HepG2 (cell line): ENCODE data around the gene HYOU1. TPM values are rescaled to one million over a fixed set of nuclear protein-coding genes. Genes with fewer than 3 reads are reported as not detected.
A peak's percentile ranks its signal among the peaks of the same experiment; 100 is the strongest.

Source experiments
- ATF1 ChIP-seq: IDR thresholded peaks from 2 replicates; pipeline ENCODE4 v1.6.1; 2016; ENCODE audit warnings: mild to moderate bottlenecking, control low read depth
- FOSL2 ChIP-seq: sonication (generic); formaldehyde crosslinking; IDR thresholded peaks from 2 replicates; pipeline ENCODE4 v1.4.0; 2020; ENCODE audit warnings: missing genetic modification reagents
- JUNB ChIP-seq: sonication (generic); formaldehyde crosslinking; IDR thresholded peaks from 2 replicates; pipeline ENCODE4 v1.8.0; 2022; ENCODE audit warnings: missing genetic modification reagents, mild to moderate bottlenecking, borderline replicate concordance
- SAP130 ChIP-seq: IDR thresholded peaks from 2 replicates; pipeline ENCODE4 v1.6.1; 2016; ENCODE audit warnings: low read depth
- TEAD3 ChIP-seq: optimal IDR thresholded peaks from 2 replicates; pipeline ENCODE3; 2016; ENCODE audit warnings: borderline replicate concordance
- polyA plus RNA-seq, 8 experiments: library from polyadenylated mRNA; depleted of rRNA in 3 of 8; stranded (reverse) in 7 of 8; unstranded in 1 of 8; fragments of >200 nt; fragmentation: Illumina TruSeq in 4 of 8; extraction: Trizol in 4 of 8; gene quantifications; 2 replicates each; pipeline versions ENCODE4 v1.2.1 to v1.2.3, GENCODE V29; 2011 to 2016; ENCODE audit warnings: low read depth in 4 of 8, missing spikeins in 1 of 8, mixed read lengths in 1 of 8; ENCODE audit not compliant: insufficient read depth in 1 of 8
- total RNA-seq, 5 experiments: library from RNA; depleted of rRNA; stranded (reverse); fragments of >200 nt; fragmentation: Illumina TruSeq; extraction: Trizol; gene quantifications; 2 replicates each; pipeline ENCODE4 v1.2.3, GENCODE V29; 2016; ENCODE audit warnings: low read depth in 1 of 5
- TF ChIP-seq, protein P1 (sequence below): IDR thresholded peaks from 2 replicates; pipeline ENCODE4 v1.6.1; 2016
- TF ChIP-seq, protein P2 (sequence below): sonication (generic); formaldehyde crosslinking; IDR thresholded peaks from 2 replicates; pipeline ENCODE4 v1.9.0; 2021; ENCODE audit warnings: mild to moderate bottlenecking, missing genetic modification reagents

The HYOU1 gene
- total and polyA plus RNA-seq, 2 of the 13 experiments (the other 11 are each of a cell fraction or from before 2014, with no cell fraction given) = 127 to 155 TPM

DNA sequence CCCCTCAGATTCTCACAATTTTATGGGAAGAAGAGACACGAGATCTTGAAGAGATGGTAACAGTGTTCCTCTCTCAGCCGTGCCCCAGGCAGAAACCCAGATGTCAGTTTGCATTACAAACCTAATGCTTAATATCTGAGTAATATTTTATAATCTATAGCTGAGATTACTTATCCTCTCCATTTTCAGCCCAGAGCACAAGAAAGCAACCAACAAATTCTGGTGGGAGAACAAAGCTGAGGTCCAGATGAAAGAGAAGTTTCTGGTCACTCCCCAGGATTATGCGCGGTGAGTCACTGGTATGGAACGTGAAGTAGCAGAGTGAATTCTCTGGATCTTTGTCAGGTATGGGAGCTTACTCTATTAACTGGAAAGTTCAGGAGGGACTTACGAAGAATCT lies 58.2 kb downstream of the HYOU1 start (continued):
- TF ChIP-seq, protein P1, sequence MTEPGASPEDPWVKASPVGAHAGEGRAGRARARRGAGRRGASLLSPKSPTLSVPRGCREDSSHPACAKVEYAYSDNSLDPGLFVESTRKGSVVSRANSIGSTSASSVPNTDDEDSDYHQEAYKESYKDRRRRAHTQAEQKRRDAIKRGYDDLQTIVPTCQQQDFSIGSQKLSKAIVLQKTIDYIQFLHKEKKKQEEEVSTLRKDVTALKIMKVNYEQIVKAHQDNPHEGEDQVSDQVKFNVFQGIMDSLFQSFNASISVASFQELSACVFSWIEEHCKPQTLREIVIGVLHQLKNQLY (CRISPR knock-in tag) = peak; percentile 35; the same call in 1 of the 2 replicates
- TF ChIP-seq JUNB (CRISPR knock-in tag) (peak; percentile 79; the same call in 1 of the 2 replicates), FOSL2 (CRISPR knock-in tag) (peak; percentile 97), TEAD3 (CRISPR knock-in tag) (peak; percentile 93), SAP130 (CRISPR knock-in tag) (peak; percentile 60), ATF1 (CRISPR knock-in tag) (0 out of 2 replicates have a peak, but pooled peaks have one; percentile 21)
- TF ChIP-seq, protein P2, sequence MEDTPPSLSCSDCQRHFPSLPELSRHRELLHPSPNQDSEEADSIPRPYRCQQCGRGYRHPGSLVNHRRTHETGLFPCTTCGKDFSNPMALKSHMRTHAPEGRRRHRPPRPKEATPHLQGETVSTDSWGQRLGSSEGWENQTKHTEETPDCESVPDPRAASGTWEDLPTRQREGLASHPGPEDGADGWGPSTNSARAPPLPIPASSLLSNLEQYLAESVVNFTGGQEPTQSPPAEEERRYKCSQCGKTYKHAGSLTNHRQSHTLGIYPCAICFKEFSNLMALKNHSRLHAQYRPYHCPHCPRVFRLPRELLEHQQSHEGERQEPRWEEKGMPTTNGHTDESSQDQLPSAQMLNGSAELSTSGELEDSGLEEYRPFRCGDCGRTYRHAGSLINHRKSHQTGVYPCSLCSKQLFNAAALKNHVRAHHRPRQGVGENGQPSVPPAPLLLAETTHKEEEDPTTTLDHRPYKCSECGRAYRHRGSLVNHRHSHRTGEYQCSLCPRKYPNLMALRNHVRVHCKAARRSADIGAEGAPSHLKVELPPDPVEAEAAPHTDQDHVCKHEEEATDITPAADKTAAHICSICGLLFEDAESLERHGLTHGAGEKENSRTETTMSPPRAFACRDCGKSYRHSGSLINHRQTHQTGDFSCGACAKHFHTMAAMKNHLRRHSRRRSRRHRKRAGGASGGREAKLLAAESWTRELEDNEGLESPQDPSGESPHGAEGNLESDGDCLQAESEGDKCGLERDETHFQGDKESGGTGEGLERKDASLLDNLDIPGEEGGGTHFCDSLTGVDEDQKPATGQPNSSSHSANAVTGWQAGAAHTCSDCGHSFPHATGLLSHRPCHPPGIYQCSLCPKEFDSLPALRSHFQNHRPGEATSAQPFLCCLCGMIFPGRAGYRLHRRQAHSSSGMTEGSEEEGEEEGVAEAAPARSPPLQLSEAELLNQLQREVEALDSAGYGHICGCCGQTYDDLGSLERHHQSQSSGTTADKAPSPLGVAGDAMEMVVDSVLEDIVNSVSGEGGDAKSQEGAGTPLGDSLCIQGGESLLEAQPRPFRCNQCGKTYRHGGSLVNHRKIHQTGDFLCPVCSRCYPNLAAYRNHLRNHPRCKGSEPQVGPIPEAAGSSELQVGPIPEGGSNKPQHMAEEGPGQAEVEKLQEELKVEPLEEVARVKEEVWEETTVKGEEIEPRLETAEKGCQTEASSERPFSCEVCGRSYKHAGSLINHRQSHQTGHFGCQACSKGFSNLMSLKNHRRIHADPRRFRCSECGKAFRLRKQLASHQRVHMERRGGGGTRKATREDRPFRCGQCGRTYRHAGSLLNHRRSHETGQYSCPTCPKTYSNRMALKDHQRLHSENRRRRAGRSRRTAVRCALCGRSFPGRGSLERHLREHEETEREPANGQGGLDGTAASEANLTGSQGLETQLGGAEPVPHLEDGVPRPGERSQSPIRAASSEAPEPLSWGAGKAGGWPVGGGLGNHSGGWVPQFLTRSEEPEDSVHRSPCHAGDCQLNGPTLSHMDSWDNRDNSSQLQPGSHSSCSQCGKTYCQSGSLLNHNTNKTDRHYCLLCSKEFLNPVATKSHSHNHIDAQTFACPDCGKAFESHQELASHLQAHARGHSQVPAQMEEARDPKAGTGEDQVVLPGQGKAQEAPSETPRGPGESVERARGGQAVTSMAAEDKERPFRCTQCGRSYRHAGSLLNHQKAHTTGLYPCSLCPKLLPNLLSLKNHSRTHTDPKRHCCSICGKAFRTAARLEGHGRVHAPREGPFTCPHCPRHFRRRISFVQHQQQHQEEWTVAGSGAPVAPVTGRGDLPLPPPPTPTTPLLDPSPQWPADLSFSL (CRISPR knock-in tag) = no peak
